ENCODE data around the gene LPIN1.

GRCh38 chr2:11809586-11810236 is 63.3 kb downstream of the LPIN1 start:
- TF ChIP-seq EGR1 (IDR thresholded peaks at IDR 0.05) = no peak
- no peak for TF ChIP-seq FOXM1 (IDR thresholded peaks at IDR 0.05; ENCODE audit: borderline replicate concordance, low read depth)
- TF ChIP-seq EP300 (IDR thresholded peaks at IDR 0.05; ENCODE audit: borderline replicate concordance) = no peak
- no peak for TF ChIP-seq TCF12 (IDR thresholded peaks at IDR 0.05; ENCODE audit: low read depth)
- TF ChIP-seq CEBPB (IDR thresholded peaks at IDR 0.05) = no peak
- no peak for TF ChIP-seq RAD21 (IDR thresholded peaks at IDR 0.05; ENCODE audit: low read depth)
- TF ChIP-seq YY1 (IDR thresholded peaks at IDR 0.05; ENCODE audit: low read depth) = no peak
- TF ChIP-seq TAF1 (IDR thresholded peaks at IDR 0.05; ENCODE audit: low read depth) = no peak
- TF ChIP-seq REST (IDR thresholded peaks at IDR 0.05; ENCODE audit: low read depth) = peak; percentile 74
